EL (cell line): ENCODE data around the gene ZNHIT2.

Source experiments
- DNase-seq: peaks from one replicate; pipeline ENCODE4 v3.0.0-alpha.2; 2016

The ZNHIT2 gene

DNA sequence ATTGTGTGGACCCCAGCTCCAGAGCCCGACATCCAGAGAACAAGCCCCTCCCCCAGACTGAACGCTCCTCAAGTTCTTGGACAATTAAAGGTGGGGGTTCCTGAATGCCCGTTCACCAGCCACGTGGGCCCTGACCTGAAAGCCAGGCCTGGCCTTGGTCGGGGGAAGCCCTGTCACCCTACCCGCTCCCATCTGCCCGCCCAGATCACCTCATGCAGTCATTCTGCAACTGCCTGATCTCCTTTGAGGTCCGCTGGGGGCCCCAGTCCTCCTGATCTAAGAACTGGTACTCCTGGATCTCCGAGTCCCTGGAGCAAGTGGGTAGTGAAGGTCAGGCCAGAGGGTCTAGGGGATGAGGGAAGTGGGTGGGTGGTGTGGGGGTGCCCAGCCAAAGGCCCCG is 50.1 kb downstream of the ZNHIT2 start:
- DNase-seq, result no peak

- no peak for DNase-seq
Observed at GRCh38 chr11:65066805-65067291, 50.7 kb downstream of the ZNHIT2 start.
